GM12875 (cell line): Measurements from ENCODE around the gene ALOX15B.

ENCODE experiments used
- H3K4me3 ChIP-seq: one replicate; pipeline ENCODE4 v1.5.1; 2011; ENCODE audit warnings: low read depth, low read length, control low read depth
- TF ChIP-seq, protein P1 (sequence below): IDR thresholded peaks from 2 replicates; pipeline ENCODE4 v1.5.1; 2011; ENCODE audit warnings: low read depth, mild to moderate bottlenecking, control low read depth, inconsistent platforms, low read length, moderate library complexity, borderline replicate concordance; ENCODE audit not compliant: insufficient read depth

The ALOX15B gene

DNA sequence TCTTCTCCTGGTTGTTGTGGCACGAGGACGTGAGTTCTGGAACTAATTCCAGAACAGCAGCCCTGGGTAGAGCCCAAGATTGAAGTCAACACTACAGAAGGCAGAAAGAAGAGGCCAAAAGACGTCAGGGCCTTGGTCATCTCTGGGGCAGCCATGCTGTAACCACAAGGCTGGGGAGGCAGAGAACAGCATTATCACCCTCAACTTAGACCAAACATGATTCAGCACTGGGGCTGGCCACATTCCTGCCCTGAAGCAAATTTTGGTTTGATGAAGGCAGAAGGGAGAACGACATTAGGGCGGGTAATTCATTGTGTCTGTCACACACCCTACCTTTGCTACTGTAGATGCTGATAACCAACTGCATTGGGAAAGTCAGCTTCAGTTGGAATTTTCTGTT, 9.7 kb upstream of the ALOX15B start:
- TF ChIP-seq, protein P1, sequence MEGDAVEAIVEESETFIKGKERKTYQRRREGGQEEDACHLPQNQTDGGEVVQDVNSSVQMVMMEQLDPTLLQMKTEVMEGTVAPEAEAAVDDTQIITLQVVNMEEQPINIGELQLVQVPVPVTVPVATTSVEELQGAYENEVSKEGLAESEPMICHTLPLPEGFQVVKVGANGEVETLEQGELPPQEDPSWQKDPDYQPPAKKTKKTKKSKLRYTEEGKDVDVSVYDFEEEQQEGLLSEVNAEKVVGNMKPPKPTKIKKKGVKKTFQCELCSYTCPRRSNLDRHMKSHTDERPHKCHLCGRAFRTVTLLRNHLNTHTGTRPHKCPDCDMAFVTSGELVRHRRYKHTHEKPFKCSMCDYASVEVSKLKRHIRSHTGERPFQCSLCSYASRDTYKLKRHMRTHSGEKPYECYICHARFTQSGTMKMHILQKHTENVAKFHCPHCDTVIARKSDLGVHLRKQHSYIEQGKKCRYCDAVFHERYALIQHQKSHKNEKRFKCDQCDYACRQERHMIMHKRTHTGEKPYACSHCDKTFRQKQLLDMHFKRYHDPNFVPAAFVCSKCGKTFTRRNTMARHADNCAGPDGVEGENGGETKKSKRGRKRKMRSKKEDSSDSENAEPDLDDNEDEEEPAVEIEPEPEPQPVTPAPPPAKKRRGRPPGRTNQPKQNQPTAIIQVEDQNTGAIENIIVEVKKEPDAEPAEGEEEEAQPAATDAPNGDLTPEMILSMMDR, result no peak
- no peak overlapping the region for H3K4me3 ChIP-seq

DNA sequence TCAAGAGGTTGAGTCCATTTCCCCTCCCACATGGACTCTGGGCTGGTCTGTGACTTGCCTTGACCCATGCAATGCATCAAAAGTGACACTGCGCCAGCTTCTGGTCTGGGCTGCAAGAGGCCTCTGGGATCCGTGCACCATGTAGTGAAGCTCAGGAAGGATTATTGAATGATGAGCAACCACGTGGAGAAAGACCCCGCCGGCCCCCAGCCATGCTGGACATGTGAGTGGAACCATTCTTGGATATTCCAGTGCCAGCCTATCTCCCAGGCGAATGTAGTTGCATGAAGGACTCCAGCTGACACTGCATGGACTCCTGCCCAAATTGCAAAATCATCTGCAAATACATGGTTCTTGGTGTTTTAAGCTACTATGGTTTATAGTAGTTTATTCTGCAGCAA, 7.6 kb upstream of the ALOX15B start:
- TF ChIP-seq, protein P1, result no peak
- no peak overlapping the region for H3K4me3 ChIP-seq

DNA sequence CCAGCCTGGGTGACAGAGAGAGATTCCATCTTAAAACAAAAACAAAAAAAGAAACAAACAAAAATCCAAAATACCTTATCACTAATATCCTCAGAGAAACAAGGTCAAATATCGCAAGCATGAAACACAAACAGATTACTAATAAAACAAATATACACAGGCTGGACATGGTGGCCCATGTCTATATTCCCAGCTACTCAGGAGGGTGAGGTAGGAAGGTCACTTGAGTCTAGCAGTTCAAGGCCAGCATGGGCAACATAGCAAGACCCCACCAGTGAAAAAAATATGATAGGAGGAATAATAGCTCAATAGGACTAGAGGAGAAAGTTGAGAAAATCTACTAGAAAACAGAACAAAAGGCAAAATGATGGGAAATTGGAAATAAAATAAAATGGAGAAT, 6.9 kb upstream of the ALOX15B start:
- no peak overlapping the region for H3K4me3 ChIP-seq
- TF ChIP-seq, protein P1, result no peak

DNA sequence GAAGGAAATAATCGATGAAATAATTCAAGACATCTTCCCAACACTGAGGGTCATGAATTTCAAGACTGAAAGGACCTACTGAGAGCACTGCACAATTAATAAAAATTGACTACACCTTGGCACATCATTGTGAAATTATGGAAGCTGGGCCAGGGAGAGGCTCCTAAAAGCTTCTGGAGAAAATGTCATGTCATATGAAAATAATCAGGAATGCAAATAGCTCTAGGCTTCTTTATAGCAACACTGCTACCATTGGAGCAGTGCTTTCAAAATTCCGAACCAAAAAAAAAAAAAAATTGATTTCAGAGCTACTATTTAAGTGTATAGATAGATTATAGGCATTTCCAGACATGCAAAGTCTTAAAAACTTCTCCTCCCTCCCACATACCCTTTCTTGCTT, 6.4 kb upstream of the ALOX15B start:
- TF ChIP-seq, protein P1, result no peak
- H3K4me3 ChIP-seq, result no peak overlapping the region

DNA sequence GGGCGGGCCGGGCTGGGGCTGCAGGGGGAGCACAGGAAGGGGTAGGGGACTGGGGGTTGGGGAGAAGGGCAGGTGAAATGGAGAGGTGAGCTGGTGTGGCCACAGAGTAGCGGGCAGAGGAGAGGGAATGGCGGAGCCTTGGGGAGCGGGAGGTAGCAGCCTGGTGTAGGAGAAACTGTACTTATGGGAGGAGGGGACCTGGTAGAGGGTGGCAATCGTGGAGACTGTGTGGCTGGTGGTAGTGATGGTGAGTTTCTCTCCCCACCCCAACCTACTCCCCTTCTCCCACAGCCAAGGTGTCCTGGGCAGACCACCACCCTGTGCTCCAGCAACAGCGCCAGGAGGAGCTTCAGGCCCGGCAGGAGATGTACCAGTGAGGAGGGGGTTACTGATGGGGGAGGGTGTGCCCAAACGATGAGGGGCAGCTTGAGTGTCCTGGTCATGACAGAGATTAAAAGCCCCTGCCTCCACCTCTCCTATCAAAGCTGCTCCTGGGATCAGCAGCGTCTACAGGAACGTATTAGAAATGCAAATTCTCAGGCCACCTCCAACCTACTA, 831 bp downstream of the ALOX15B start:
- TF ChIP-seq, protein P1, result no peak
- no peak overlapping the region for H3K4me3 ChIP-seq

DNA sequence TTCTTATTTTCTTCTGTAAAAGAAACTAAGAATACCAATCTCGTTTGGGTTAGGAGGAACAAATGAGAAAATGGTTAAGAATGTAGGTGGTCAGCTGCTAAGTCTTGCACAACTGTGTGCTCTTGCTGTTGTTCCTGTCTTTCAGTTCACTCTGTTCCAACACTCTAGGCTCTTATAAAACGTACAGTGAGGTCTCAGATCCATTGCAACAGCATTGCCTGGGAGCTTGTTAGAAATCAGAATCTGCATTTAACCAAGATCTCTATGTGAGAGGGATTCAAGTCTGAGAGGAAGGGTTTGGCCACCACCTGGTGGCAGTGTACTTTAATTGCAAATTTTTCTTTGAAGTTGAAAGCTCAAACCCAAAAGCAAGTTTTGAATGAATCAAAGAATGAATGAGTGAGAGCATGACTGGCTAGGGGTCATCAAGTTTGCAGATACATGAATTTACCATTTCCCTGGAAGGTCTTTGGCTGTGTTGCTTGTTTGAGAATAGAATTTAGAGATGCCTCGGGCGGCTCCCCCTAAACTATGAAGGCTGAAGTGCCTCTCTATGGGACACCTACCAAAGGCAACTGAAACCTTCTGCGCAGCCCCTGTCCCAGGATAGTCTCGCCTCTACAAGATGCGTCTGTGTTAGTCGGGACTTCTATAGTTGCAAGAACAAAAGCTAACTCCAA, 2.5 kb downstream of the ALOX15B start:
- no peak overlapping the region for H3K4me3 ChIP-seq
- TF ChIP-seq, protein P1, result peak; percentile 48

DNA sequence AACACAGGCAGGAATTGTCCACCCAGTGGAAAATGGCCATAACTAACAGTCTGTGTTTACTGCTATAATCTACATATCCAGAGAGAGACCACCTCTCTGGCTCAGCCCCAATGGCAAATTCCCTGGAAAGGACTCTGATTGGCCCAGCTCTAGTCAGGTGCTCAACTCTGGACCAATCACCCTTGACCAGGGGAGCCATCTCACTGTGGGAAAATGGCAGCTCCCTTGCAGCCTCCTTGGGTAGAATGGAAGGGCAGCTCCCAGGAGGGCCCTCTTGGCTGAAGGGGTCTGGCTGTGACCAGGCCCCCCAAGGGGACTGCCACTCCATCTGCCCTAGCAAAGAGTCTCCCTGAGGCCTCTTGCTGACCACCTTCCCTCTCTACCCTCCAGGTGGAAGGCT, 3.1 kb downstream of the ALOX15B start:
- H3K4me3 ChIP-seq, result no peak overlapping the region
- TF ChIP-seq, protein P1, result no peak
